ENCODE results near the gene CLNK.

DNA sequence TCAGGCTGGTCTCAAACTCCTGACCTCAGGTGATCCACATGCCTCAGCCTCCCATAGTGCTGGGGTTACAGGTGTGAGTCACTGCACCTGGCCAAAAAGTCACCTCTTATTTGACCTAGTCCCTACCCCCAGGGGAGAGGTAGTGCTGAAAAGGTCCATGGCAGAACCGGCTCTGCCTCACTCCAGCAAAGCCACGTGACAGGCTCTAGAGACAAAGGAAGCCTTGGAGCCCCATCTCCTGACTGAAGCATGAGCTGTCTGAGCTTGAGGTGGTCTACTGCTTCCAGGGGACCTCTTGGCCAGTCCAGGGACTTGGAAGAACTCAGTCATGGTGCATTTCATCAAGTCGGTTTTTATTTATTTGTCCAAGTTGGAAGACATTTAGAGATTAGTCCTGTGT lies 174.8 kb downstream of the CLNK start:
- TF ChIP-seq, protein P1, sequence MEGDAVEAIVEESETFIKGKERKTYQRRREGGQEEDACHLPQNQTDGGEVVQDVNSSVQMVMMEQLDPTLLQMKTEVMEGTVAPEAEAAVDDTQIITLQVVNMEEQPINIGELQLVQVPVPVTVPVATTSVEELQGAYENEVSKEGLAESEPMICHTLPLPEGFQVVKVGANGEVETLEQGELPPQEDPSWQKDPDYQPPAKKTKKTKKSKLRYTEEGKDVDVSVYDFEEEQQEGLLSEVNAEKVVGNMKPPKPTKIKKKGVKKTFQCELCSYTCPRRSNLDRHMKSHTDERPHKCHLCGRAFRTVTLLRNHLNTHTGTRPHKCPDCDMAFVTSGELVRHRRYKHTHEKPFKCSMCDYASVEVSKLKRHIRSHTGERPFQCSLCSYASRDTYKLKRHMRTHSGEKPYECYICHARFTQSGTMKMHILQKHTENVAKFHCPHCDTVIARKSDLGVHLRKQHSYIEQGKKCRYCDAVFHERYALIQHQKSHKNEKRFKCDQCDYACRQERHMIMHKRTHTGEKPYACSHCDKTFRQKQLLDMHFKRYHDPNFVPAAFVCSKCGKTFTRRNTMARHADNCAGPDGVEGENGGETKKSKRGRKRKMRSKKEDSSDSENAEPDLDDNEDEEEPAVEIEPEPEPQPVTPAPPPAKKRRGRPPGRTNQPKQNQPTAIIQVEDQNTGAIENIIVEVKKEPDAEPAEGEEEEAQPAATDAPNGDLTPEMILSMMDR (IDR thresholded peaks at IDR 0.05; ENCODE audit: low read depth, low read length): no peak
- no peak for TF ChIP-seq EZH2phosphoT487 (IDR thresholded peaks at IDR 0.05; ENCODE audit: low read depth)

Data from OCI-LY3 (cell line).